Erythroblast (primary cell): ENCODE data around the gene DSCAM.

Experiments
- GATA1 ChIP-seq: IDR thresholded peaks from 2 replicates; pipeline ENCODE4 v1.6.1; 2011; ENCODE audit warnings: low read depth, mild to moderate bottlenecking, control low read depth, low read length, moderate library complexity
- POLR2A ChIP-seq: IDR thresholded peaks from 2 replicates; pipeline ENCODE4 v1.6.1; 2011; ENCODE audit warnings: mild to moderate bottlenecking, low read length

DNA sequence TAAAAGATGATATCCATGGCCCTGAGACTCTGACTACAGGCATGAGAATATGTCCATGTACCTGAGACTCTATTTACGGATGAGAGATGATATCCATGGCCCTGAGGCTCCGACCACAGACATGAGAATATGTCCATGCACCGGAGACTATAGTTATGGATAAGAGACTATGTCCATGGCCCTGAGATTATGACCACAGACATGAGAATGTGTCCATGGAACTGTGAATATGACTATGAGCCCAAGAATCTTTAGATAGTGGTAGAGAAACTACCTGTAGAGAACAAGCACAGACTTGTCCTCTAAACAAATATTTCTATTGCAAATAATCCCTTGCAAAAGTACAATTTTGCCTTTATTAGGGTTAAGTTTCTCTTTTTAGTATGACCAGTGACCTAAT, 716.5 kb downstream of the DSCAM start:
- TF ChIP-seq POLR2A (no peak), GATA1 (no peak)
